ENCODE results near the gene FDXACB1. TPM values are rescaled to one million over a fixed set of nuclear protein-coding genes. Genes with fewer than 3 reads are reported as not detected.

The FDXACB1 gene
- 1 to 10 TPM; 1.1 to 2.3 (median 1.9) TPM for total RNA-seq

- no peak for TF ChIP-seq CTCF (IDR thresholded peaks at IDR 0.05; ENCODE audit: low read depth)
Observed at GRCh38 chr11:111878849-111879636, at the start of gene FDXACB1, which contains the start of gene CFAP68. TSS of gene FDXACB1 (minus strand) at chr11:111879165. CDS start at chr11:111879132, 33 bp downstream. TSS of gene CFAP68 (plus strand) at chr11:111879541. CDS start at chr11:111879561, 20 bp downstream.

- no peak for TF ChIP-seq CTCF (IDR thresholded peaks at IDR 0.05; ENCODE audit: low read depth)
Observed at GRCh38 chr11:111926505-111927391, 47.8 kb upstream of the FDXACB1 start.

GRCh38 chr11:111925953-111926352 lies 47.0 kb upstream of the FDXACB1 start:
- no peak for TF ChIP-seq CTCF (IDR thresholded peaks at IDR 0.05; ENCODE audit: low read depth)

GRCh38 chr11:111923951-111924350 lies 45.0 kb upstream of the FDXACB1 start:
- TF ChIP-seq CTCF (IDR thresholded peaks at IDR 0.05; ENCODE audit: low read depth), result no peak

GRCh38 chr11:111923351-111923788 lies 44.4 kb upstream of the FDXACB1 start:
- TF ChIP-seq CTCF (IDR thresholded peaks at IDR 0.05; ENCODE audit: low read depth), result no peak

GRCh38 chr11:111922803-111923202 lies 43.8 kb upstream of the FDXACB1 start:
- no peak for TF ChIP-seq CTCF (IDR thresholded peaks at IDR 0.05; ENCODE audit: low read depth)
